Bronchial smooth muscle cell (primary cell): ENCODE results near the gene HP1BP3. TPM values are rescaled to one million over a fixed set of nuclear protein-coding genes. Genes with fewer than 3 reads are reported as not detected.

ENCODE experiments used
- total RNA-seq: library from RNA; depleted of rRNA; stranded (reverse); fragments of >200 nt; gene quantifications from 2 replicates; pipeline ENCODE4 v1.2.1, GENCODE V29; 2014

HP1BP3 gene, protein sequence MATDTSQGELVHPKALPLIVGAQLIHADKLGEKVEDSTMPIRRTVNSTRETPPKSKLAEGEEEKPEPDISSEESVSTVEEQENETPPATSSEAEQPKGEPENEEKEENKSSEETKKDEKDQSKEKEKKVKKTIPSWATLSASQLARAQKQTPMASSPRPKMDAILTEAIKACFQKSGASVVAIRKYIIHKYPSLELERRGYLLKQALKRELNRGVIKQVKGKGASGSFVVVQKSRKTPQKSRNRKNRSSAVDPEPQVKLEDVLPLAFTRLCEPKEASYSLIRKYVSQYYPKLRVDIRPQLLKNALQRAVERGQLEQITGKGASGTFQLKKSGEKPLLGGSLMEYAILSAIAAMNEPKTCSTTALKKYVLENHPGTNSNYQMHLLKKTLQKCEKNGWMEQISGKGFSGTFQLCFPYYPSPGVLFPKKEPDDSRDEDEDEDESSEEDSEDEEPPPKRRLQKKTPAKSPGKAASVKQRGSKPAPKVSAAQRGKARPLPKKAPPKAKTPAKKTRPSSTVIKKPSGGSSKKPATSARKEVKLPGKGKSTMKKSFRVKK
- total RNA-seq, result 140 and 175 TPM in 2 replicates

DNA sequence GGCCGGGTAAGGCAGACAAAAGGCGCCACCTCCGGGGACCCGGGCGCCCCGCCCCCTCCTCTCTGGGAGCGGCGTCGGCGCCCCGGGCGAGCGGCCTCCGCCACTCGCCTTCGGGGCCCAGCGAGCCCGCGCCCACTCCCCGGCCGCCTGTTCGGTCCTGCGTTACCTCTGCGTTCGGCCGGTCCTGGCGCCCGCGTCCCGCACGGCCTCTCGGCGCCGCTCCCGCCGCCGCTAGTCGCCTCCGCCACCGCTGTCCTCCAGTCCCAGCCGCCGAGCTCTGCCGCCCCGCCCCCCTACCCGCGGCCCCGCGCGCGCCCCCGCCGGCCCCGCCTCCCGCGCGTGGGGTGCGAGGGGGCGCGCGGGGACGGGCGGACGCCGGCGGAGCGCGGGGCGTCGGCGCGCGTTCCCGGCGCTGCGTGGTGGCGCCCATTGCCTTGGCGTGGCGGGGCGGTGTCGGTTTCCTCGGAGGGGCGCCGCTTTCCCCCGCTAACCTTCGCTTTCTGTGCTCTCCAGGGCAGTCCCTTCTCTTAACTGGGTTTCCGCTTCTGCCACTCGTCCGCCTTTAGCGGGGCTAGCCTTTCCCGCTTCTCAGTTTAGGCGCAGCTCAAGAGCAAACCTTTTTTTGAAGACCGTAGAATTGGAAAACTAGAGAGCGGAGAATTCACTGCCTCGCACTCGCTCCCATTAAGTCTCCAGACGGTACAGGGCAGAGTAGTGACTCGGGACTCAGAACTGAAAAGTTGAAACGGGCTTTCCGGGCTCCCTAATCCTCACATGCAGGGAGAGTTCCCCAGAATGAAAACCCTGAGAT, at the start of gene HP1BP3:
HP1BP3 (minus strand) TSS at position 279 of the 811 bp plus-strand sequence. CDS start 6,867 bp downstream, outside the sequence.

DNA sequence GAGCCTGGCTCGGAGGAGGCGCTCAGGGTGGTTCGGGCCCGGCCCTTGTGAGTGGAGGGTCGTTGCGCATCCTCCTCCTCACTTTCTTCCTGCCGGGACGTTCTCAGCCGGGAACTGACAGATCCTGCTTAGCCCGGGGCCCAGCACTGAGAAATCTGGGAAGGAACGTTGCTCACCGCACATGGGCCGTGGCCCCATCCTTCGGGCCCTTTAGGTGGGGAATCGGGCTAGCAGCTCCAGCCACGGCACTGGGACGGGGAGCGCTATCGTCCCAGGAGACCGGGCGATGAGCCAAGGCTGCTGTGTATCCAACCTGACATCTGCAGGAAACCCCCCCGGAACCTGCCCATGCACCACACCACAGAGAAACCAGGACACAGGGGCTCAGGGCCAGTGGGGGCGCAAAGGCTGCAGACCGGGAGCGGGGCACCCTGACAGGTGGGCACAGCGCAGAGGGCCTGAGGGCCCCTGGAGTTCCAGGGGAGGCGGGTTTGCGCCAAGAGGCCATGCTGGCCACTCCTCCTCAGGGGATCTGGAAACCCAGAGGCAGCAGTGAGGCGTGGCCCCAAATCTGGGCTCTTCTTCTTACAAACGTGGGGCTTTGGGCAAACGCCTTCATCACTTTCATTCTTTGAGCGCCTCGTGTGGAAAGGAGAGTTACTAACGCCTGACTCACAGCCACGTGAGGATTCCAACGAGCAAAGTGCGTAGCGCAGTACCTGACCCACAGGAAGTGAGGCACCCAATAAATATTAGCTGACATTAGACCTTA, 54.3 kb downstream of the HP1BP3 start, which contains the start of gene SH2D5:
SH2D5 (minus strand) TSS at position 116 of the 772 bp plus-strand sequence. CDS start 4,659 bp downstream, outside the sequence.

DNA sequence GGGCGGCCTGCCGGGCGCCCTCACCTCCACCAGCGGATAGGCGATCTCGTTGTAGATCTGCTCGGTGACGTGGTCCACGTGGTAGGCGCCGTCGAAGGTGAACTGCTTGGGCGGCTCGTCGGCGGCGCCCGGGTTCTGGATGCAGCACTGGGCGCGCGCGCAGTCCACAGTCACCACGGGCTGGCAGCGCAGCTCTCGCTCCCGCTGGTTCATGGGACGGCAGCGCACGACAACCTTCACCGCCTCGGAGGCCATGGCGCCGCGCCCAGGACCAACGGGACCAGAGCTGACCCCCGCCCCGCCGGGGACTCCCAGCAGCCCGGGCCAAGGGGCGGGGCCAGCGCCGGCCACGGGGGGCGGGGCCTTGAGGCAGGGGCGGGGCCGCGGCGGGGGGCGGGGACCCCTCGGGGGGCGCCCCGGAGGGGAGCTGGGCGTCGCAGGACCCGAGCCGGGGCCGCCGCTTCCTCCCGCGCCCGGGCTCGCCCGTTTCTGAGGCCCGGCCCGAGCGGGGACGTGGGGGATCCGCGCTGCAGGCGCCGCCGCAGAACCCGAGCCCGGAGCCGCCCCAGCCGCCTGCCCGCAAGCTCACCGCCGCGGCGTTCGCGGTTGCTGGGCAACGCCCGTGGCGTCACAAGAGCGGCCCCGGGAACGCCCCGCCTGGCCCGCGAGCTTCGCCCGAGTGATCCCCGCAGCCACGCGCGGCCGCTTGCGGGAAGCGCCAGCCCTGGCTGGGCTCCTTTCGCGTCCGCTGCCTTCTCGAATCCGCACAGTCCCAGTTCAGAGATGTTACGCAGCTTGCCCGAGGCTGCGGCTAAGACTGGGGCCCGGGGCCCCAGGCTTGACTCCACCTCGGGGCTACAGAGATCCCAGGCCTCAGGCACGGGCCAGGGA, 69.4 kb downstream of the HP1BP3 start, which contains the start of gene KIF17:
KIF17 (minus strand) TSS at position 556 of the 891 bp plus-strand sequence; CDS start at position 255, 301 bp downstream.

Other genes starting within 250 kb of the HP1BP3 start
- under 0.01 TPM in 1 of 2 replicates, not detected in the other for gene FAM43B, start 234.7 kb downstream of the HP1BP3 start, total RNA-seq
- gene CDA, start 198.2 kb downstream of the HP1BP3 start, total RNA-seq, result 0.63 TPM in 1 of 2 replicates, not detected in the other
- gene PINK1, start 153.8 kb downstream of the HP1BP3 start, total RNA-seq, result 89.5 and 99.6 TPM in 2 replicates
- 353 and 417 TPM in 2 replicates for gene DDOST, start 125.9 kb downstream of the HP1BP3 start, total RNA-seq
- 0.32 and 0.43 TPM in 2 replicates for gene KIF17, start 69.3 kb downstream of the HP1BP3 start, total RNA-seq
- gene SH2D5, start 54.6 kb downstream of the HP1BP3 start, total RNA-seq, result 0.69 and 1.3 TPM in 2 replicates